MCF 10A (cell line): ENCODE data around the gene POMT2. TPM values are rescaled to one million over a fixed set of nuclear protein-coding genes. Genes with fewer than 3 reads are reported as not detected.

Experiments used
- BruUV-seq: library from RNA; stranded (reverse); fragments of 400-500 nt; replicated peaks from 2 replicates; lab custom pipeline; 2021; lab: Mats Ljungman, UMichigan
- CTCF ChIA-PET: fragments of 300-600 bp; sonication (Branson Sonifier 250); formaldehyde crosslinking; extraction: SDS; loops from one replicate; lab custom pipeline; 2021; ENCODE audit warnings: antibody characterized with exemption, inconsistent platforms; lab: Yijun Ruan, JAX
- POLR2A ChIA-PET: fragments of 300-600, 350-650 bp; sonication (Branson Sonifier 250); formaldehyde crosslinking; extraction: SDS; loops from one replicate; lab custom pipeline; 2020; ENCODE audit warnings: antibody characterized with exemption, inconsistent platforms; lab: Yijun Ruan, JAX
- DNase-seq: peaks from one replicate; pipeline ENCODE4 v3.0.0-alpha.2; 2018; ENCODE audit not compliant: unreplicated experiment
- H3K27ac Mint-ChIP-seq: one replicate; pipeline ENCODE4 v1.8.0; 2022; ENCODE audit warnings: mild to moderate bottlenecking, low read depth, mixed read lengths; ENCODE audit not compliant: unreplicated experiment
- H3K27me3 Mint-ChIP-seq: one replicate; pipeline ENCODE4 v1.8.0; 2022; ENCODE audit warnings: mixed read lengths; ENCODE audit not compliant: insufficient read depth, unreplicated experiment
- H3K36me3 Mint-ChIP-seq: one replicate; pipeline ENCODE4 v1.8.0; 2022; ENCODE audit warnings: mild to moderate bottlenecking, moderate library complexity, mixed read lengths; ENCODE audit not compliant: insufficient read depth, unreplicated experiment
- H3K4me1 Mint-ChIP-seq: one replicate; pipeline ENCODE4 v1.8.0; 2022; ENCODE audit warnings: mixed read lengths; ENCODE audit not compliant: insufficient read depth, unreplicated experiment
- H3K4me3 Mint-ChIP-seq: one replicate; pipeline ENCODE4 v1.8.0; 2022; ENCODE audit warnings: mild to moderate bottlenecking, moderate library complexity, mixed read lengths; ENCODE audit not compliant: unreplicated experiment
- H3K9me3 Mint-ChIP-seq: one replicate; pipeline ENCODE4 v1.8.0; 2022; ENCODE audit warnings: mixed read lengths; ENCODE audit not compliant: unreplicated experiment
- CTCF ChIP-seq: fragments of 200-600 bp; IDR thresholded peaks from one replicate; pipeline ENCODE4 v1.8.0; 2022; ENCODE audit warnings: antibody characterized with exemption, mild to moderate bottlenecking; ENCODE audit not compliant: unreplicated experiment
- intact Hi-C: fragments of 100-400 bp; cut with micrococcal nuclease; formaldehyde crosslinking; loops from 2 replicates; pipeline ENCODE4 v1.14.1; 2022
- total RNA-seq: library from RNA; stranded (reverse); gene quantifications from 2 replicates; pipeline ENCODE4 v1.2.3, GENCODE V29; 2022

POMT2 gene
- total RNA-seq, 1 experiment from 2014 or later = 32.1 TPM

- ChIA-PET CTCF (interaction anchor here (0.6 to 2.1 kb wide), 5 partner anchors 16 to 134 kb away, joined by 3 to 6 read pairs (median 3); no protein-coding TSS in a partner anchor), POLR2A (no interaction called here)
- BruUV-seq = no TSS peak
- Mint-ChIP-seq H3K27me3 (peaks cover 11% of the 10 kb centered on the region), H3K27ac (no peak overlapping the region), H3K9me3 (no peaks in the 10 kb centered on the region), H3K36me3 (peaks cover 12% of the 10 kb centered on the region), H3K4me3 (no peak overlapping the region), H3K4me1 (peaks cover 10% of the 10 kb centered on the region)
- TF ChIP-seq CTCF = no peak
- intact Hi-C loops = no loop called here
- no peak for DNase-seq
Observed at GRCh38 chr14:77273796-77274195, 46.9 kb downstream of the POMT2 start.

GRCh38 chr14:77272261-77272660, 48.4 kb downstream of the POMT2 start:
- Mint-ChIP-seq H3K4me3 (no peak overlapping the region), H3K36me3 (peaks cover 13% of the 10 kb centered on the region), H3K9me3 (no peaks in the 10 kb centered on the region), H3K27ac (no peak overlapping the region), H3K4me1 (peaks cover 12% of the 10 kb centered on the region), H3K27me3 (peaks cover 11% of the 10 kb centered on the region)
- intact Hi-C loops = no loop called here
- no TSS peak for BruUV-seq
- ChIA-PET CTCF (interaction anchor here (1.6 to 2.1 kb wide), 2 partner anchors 119 to 122 kb away, joined by 3 to 6 read pairs; no protein-coding TSS in a partner anchor), POLR2A (no interaction called here)
- no peak for TF ChIP-seq CTCF
- DNase-seq = no peak

- BruUV-seq = no TSS peak
- TF ChIP-seq CTCF = no peak
- peaks cover 12% of the 10 kb centered on the region for H3K4me1 Mint-ChIP-seq
- ChIA-PET POLR2A (no interaction called here), CTCF (no interaction called here)
- H3K27me3 Mint-ChIP-seq = peaks cover 11% of the 10 kb centered on the region
- no peak within 1 kb of the TSS for H3K4me3 Mint-ChIP-seq
- intact Hi-C loops = no loop called here
- no peak for DNase-seq
- no peaks in the 10 kb centered on the region for H3K9me3 Mint-ChIP-seq
- H3K27ac Mint-ChIP-seq = no peak within 1 kb of the TSS
- H3K36me3 Mint-ChIP-seq = peaks cover 9% of the 10 kb centered on the region
Observed at GRCh38 chr14:77271113-77271710, 49.5 kb downstream of the POMT2 start, which contains the start of gene NGB. Gene NGB (minus strand): TSS chr14:77271206. CDS start chr14:77270937, 269 bp downstream.

- no peak for DNase-seq
- Mint-ChIP-seq H3K27ac (no peak overlapping the region), H3K4me3 (no peak overlapping the region), H3K27me3 (peaks cover 11% of the 10 kb centered on the region), H3K9me3 (no peaks in the 10 kb centered on the region), H3K4me1 (peaks cover 12% of the 10 kb centered on the region), H3K36me3 (peaks cover 4% of the 10 kb centered on the region)
- intact Hi-C loops = no loop called here
- CTCF ChIA-PET = interaction anchor here (0.6 to 1.2 kb wide), 4 partner anchors 12 to 546 kb away, joined by 3 to 5 read pairs (median 3); no protein-coding TSS in a partner anchor
- POLR2A ChIA-PET = interaction anchor here (0.6 kb wide), 1 partner anchor 9 kb away, joined by 3 read pairs; no protein-coding TSS in a partner anchor
- BruUV-seq = no TSS peak
- TF ChIP-seq CTCF = no peak
Observed at GRCh38 chr14:77270361-77271112, 50.1 kb downstream of the POMT2 start.
